OCI-LY7 (cell line): ENCODE measurements around the gene HIF3A. TPM values are rescaled to one million over a fixed set of nuclear protein-coding genes. Genes with fewer than 3 reads are reported as not detected.

Experiments used
- BruUV-seq: library from RNA; stranded (reverse); fragments of 400-500 nt; replicated peaks from 2 replicates; lab custom pipeline; 2021; lab: Mats Ljungman, UMichigan
- CTCF ChIA-PET: fragments of 300-600 bp; sonication (Branson Sonifier 250); formaldehyde crosslinking; loops from one replicate; lab custom pipeline; 2022; ENCODE audit warnings: antibody characterized with exemption; ENCODE audit not compliant: unreplicated experiment; lab: Charles Lee
- POLR2A ChIA-PET: fragments of 300-600 bp; sonication (Branson Sonifier 250); formaldehyde crosslinking; loops from one replicate; lab custom pipeline; 2022; ENCODE audit warnings: antibody characterized with exemption; lab: Charles Lee
- DNase-seq: peaks from one replicate; pipeline ENCODE4 v3.0.0-alpha.2; 2015; ENCODE audit warnings: low spot score
- H2AFZ ChIP-seq: fragments of 200-600 bp; sonication (generic), shearing (Covaris generic); 2 replicates; pipeline ENCODE4 v1.6.1; 2014; ENCODE audit warnings: mild to moderate bottlenecking, antibody characterized with exemption, low read length, moderate library complexity
- H3K27ac ChIP-seq: fragments of 200-600 bp; sonication (generic); 2 replicates; pipeline ENCODE4 v1.5.1; 2014; ENCODE audit warnings: mixed run types, low read depth, mild to moderate bottlenecking, moderate library complexity, low read length, inconsistent platforms; ENCODE audit not compliant: poor library complexity, severe bottlenecking
- H3K36me3 ChIP-seq: fragments of 200-600 bp; sonication (generic); 2 replicates; pipeline ENCODE4 v1.6.1; 2014; ENCODE audit warnings: mild to moderate bottlenecking, antibody characterized with exemption, low read length, moderate library complexity, mixed read lengths; ENCODE audit not compliant: insufficient read depth
- H3K4me1 ChIP-seq: fragments of 200-600 bp; sonication (generic); 2 replicates; pipeline ENCODE4 v1.5.1; 2014; ENCODE audit warnings: mild to moderate bottlenecking, low read length; ENCODE audit not compliant: insufficient read depth, poor library complexity, severe bottlenecking
- H3K4me2 ChIP-seq: fragments of 200-600 bp; sonication (generic); 2 replicates; pipeline ENCODE4 v1.6.1; 2014; ENCODE audit warnings: mild to moderate bottlenecking, low read length
- H3K4me3 ChIP-seq: fragments of 200-600 bp; sonication (generic); 2 replicates; pipeline ENCODE4 v1.5.1; 2014; ENCODE audit warnings: mild to moderate bottlenecking, low read depth, low read length; ENCODE audit not compliant: poor library complexity, severe bottlenecking
- H3K79me2 ChIP-seq: fragments of 200-600 bp; sonication (generic); 2 replicates; pipeline ENCODE4 v1.6.1; 2016; ENCODE audit warnings: low read depth, mild to moderate bottlenecking, low read length, moderate library complexity, mixed read lengths; ENCODE audit not compliant: insufficient read depth
- H3K9me2 ChIP-seq: fragments of 200-600 bp; sonication (generic); 2 replicates; pipeline ENCODE4 v1.6.1; 2016; ENCODE audit warnings: mild to moderate bottlenecking, low read length, mixed read lengths; ENCODE audit not compliant: insufficient read depth
- H3K9me3 ChIP-seq: fragments of 200-600 bp; sonication (generic); 2 replicates; pipeline ENCODE4 v1.6.1; 2014; ENCODE audit warnings: mild to moderate bottlenecking, mixed run types, low read length, mixed read lengths
- H4K20me1 ChIP-seq: fragments of 200-600 bp; sonication (generic); 2 replicates; pipeline ENCODE4 v1.6.1; 2014; ENCODE audit warnings: mild to moderate bottlenecking, antibody characterized with exemption, low read length, moderate library complexity, mixed read lengths; ENCODE audit not compliant: insufficient read depth
- CTCF ChIP-seq: fragments of 200-600 bp; sonication (generic); conservative IDR thresholded peaks from 2 replicates; pipeline ENCODE4 v1.5.1; 2014; ENCODE audit warnings: mild to moderate bottlenecking, antibody characterized with exemption, low read length, moderate library complexity, mixed read lengths
- EZH2phosphoT487 ChIP-seq: fragments of 200-600 bp; sonication (generic); IDR thresholded peaks from 2 replicates; pipeline ENCODE4 v1.6.1; 2018; ENCODE audit warnings: low read depth, borderline replicate concordance, mild to moderate bottlenecking, mixed run types, antibody characterized with exemption, low read length, moderate library complexity, mixed read lengths
- intact Hi-C: fragments of 100-400 bp; cut with micrococcal nuclease; formaldehyde crosslinking; loops from one replicate; pipeline ENCODE4 v1.10.0; 2022; ENCODE audit not compliant: unreplicated experiment
- total RNA-seq, 2 experiments: library from RNA; depleted of rRNA in 1 of 2; stranded (reverse); fragments of >200 nt in 1 of 2; shearing (Covaris generic) in 1 of 2; gene quantifications; 2 replicates each; pipeline ENCODE4 v1.2.3, GENCODE V29; 2014 to 2022

The HIF3A gene
- total RNA-seq, 2 experiments from 2014 or later = not detected

- no peak for TF ChIP-seq CTCF
- no peak for TF ChIP-seq EZH2phosphoT487
- peaks cover 16% of the 10 kb centered on the region for H4K20me1 ChIP-seq
- DNase-seq = no peak
- intact Hi-C loops = no loop called here
- H3K79me2 ChIP-seq = peaks cover 52% of the 10 kb centered on the region; the same call in 1 of the 2 replicates
- no peaks in the 10 kb centered on the region for H3K9me2 ChIP-seq
- no peak overlapping the region for H2AFZ ChIP-seq
- H3K27ac ChIP-seq = no peak overlapping the region
- no peak overlapping the region for H3K4me2 ChIP-seq
- CTCF ChIA-PET = no interaction called here
- BruUV-seq = no TSS peak
- H3K36me3 ChIP-seq = peaks cover 87% of the 10 kb centered on the region
- H3K9me3 ChIP-seq = no peaks in the 10 kb centered on the region
- H3K4me1 ChIP-seq = no peaks in the 10 kb centered on the region
- POLR2A ChIA-PET = interaction anchor here (0.7 kb wide), 1 partner anchor 45 kb away, joined by 3 read pairs; no protein-coding TSS in a partner anchor
- H3K4me3 ChIP-seq = no peak overlapping the region
Measured at GRCh38 chr19:46368116-46368515, 71.3 kb downstream of the HIF3A start.

GRCh38 chr19:46369817-46370216, 73.0 kb downstream of the HIF3A start:
- no peak overlapping the region for H3K4me2 ChIP-seq
- H3K79me2 ChIP-seq = peaks cover 41% of the 10 kb centered on the region; the same call in 1 of the 2 replicates

More at GRCh38 chr19:46369817-46370216, 73.0 kb downstream of the HIF3A start:
- intact Hi-C loops = no loop called here
- no TSS peak for BruUV-seq
- Histone ChIP-seq H3K9me3 (no peaks in the 10 kb centered on the region), H3K36me3 (peaks cover 78% of the 10 kb centered on the region), H2AFZ (no peak overlapping the region), H3K27ac (no peak overlapping the region), H4K20me1 (peaks cover 11% of the 10 kb centered on the region), H3K9me2 (no peaks in the 10 kb centered on the region), H3K4me1 (no peaks in the 10 kb centered on the region), H3K4me3 (no peak overlapping the region)
- ChIA-PET POLR2A (interaction anchor here (0.6 to 1.1 kb wide), 5 partner anchors 14 to 169 kb away, joined by 3 read pairs; no protein-coding TSS in a partner anchor), CTCF (no interaction called here)
- TF ChIP-seq EZH2phosphoT487 = no peak
- no peak for TF ChIP-seq CTCF
- no peak for DNase-seq
